Activated CD4-positive, alpha-beta T cell treated with anti-CD3 and anti-CD28 coated beads for 1 hour (primary cell): ENCODE measurements around the gene IP6K3.

Experiments
- DNase-seq: peaks from one replicate; pipeline ENCODE4 v3.0.0-alpha.2; 2020

The IP6K3 gene

GRCh38 chr6:33738879-33739278 is 7.8 kb downstream of the IP6K3 start:
- DNase-seq, result no peak

GRCh38 chr6:33738153-33738552 is 8.6 kb downstream of the IP6K3 start:
- no peak for DNase-seq

- DNase-seq, result no peak
These were observed 9.3 kb downstream of the IP6K3 start for GRCh38 chr6:33737267-33738026.

- DNase-seq, result no peak
These were observed 11.5 kb downstream of the IP6K3 start for GRCh38 chr6:33735216-33735615.

- no peak for DNase-seq
These were observed 13.0 kb downstream of the IP6K3 start for GRCh38 chr6:33733709-33734007.

GRCh38 chr6:33732817-33733708 is 13.6 kb downstream of the IP6K3 start:
- no peak for DNase-seq

GRCh38 chr6:33732385-33732784 is 14.3 kb downstream of the IP6K3 start:
- DNase-seq, result no peak

GRCh38 chr6:33731751-33732282 is 14.9 kb downstream of the IP6K3 start:
- DNase-seq, result no peak

- no peak for DNase-seq
These were observed 15.7 kb downstream of the IP6K3 start for GRCh38 chr6:33731035-33731434.

- no peak for DNase-seq
These were observed 16.1 kb downstream of the IP6K3 start for GRCh38 chr6:33730611-33731010.

GRCh38 chr6:33729059-33729458 is 17.6 kb downstream of the IP6K3 start:
- no peak for DNase-seq

GRCh38 chr6:33728438-33728837 is 18.3 kb downstream of the IP6K3 start:
- DNase-seq, result no peak

GRCh38 chr6:33727932-33728331 is 18.8 kb downstream of the IP6K3 start:
- no peak for DNase-seq

GRCh38 chr6:33727126-33727525 is 19.6 kb downstream of the IP6K3 start:
- no peak for DNase-seq

GRCh38 chr6:33726696-33727095 is 20.0 kb downstream of the IP6K3 start:
- no peak for DNase-seq

GRCh38 chr6:33725891-33726673 is 20.6 kb downstream of the IP6K3 start:
- DNase-seq, result no peak

- DNase-seq, result no peak
These were observed 21.5 kb downstream of the IP6K3 start for GRCh38 chr6:33725222-33725621.

GRCh38 chr6:33724102-33725023 is 22.3 kb downstream of the IP6K3 start:
- DNase-seq, result no peak

GRCh38 chr6:33723371-33724085 is 23.2 kb downstream of the IP6K3 start:
- no peak for DNase-seq

- DNase-seq, result no peak
These were observed 24.5 kb downstream of the IP6K3 start for GRCh38 chr6:33722103-33722623.

GRCh38 chr6:33721508-33721907 is 25.2 kb downstream of the IP6K3 start:
- no peak for DNase-seq
